HCT116 (cell line): ENCODE data around the gene DIO2. TPM values are rescaled to one million over a fixed set of nuclear protein-coding genes. Genes with fewer than 3 reads are reported as not detected.
A peak's percentile ranks its signal among the peaks of the same experiment; 100 is the strongest.

Experiments
- ATAC-seq: fragments of 200-7000 bp; cut with Tn5 transposase; 2 replicates; pipeline ENCODE4 v1.9.1; 2020; ENCODE audit warnings: mild to moderate bottlenecking, moderate library complexity
- BruUV-seq: library from RNA; stranded (reverse); fragments of 400-500 nt; replicated peaks from 2 replicates; lab custom pipeline; 2021; lab: Mats Ljungman, UMichigan
- CTCF ChIA-PET: fragments of 300-600 bp; sonication (Branson Sonifier 250); formaldehyde crosslinking; loops from one replicate; lab custom pipeline; 2021; ENCODE audit warnings: antibody characterized with exemption; lab: Charles Lee
- POLR2A ChIA-PET: fragments of 300-600, 350-600 bp; sonication (Branson Sonifier 250); formaldehyde crosslinking; loops from one replicate; lab custom pipeline; 2021; ENCODE audit warnings: antibody characterized with exemption; lab: Charles Lee
- RAD21 ChIA-PET, 2 experiments: fragments of 300-600 bp; sonication (Branson Sonifier 250); formaldehyde crosslinking; loops; one replicate each; lab custom pipeline; 2023; ENCODE audit warnings: low total read pairs in 2 of 2; ENCODE audit not compliant: uncharacterized antibody in 2 of 2, unreplicated experiment in 2 of 2, low non-redundant PET in 1 of 2; lab: Charles Lee
- DNase-seq: peaks from one replicate; pipeline ENCODE4 v3.0.0-alpha.2; 2010; ENCODE audit warnings: low read depth, low spot score
- H2AFZ ChIP-seq: fragments of 200-600 bp; shearing (Covaris generic), sonication (generic); 2 replicates; pipeline ENCODE4 v1.6.1; 2017; ENCODE audit warnings: low read depth, mixed run types, mixed read lengths, antibody characterized with exemption, low read length; ENCODE audit not compliant: poor library complexity, severe bottlenecking
- H3K27ac ChIP-seq: 2 replicates; pipeline ENCODE4 v1.5.1; 2012; ENCODE audit warnings: low read depth, low read length
- H3K27me3 ChIP-seq: fragments of 200-600 bp; sonication (generic); 2 replicates; pipeline ENCODE4 v1.6.1; 2016; ENCODE audit warnings: mixed run types, low read length, mixed read lengths; ENCODE audit not compliant: insufficient read depth
- H3K36me3 ChIP-seq, 2 experiments: fragments of 200-500 bp in 1 of 2; fragments of 200-600 bp in 1 of 2; sonication (Bioruptor generic) in 1 of 2; sonication (generic) in 1 of 2; 2 replicates each; pipeline versions ENCODE4 v1.5.1 to v1.6.1; 2014 to 2016; ENCODE audit warnings: low read length in 2 of 2, inconsistent platforms in 1 of 2, mixed read lengths in 1 of 2, mixed run types in 1 of 2; ENCODE audit not compliant: insufficient read depth in 2 of 2, control insufficient read depth in 1 of 2
- H3K4me1 ChIP-seq, 2 experiments: fragments of 200-600 bp in 1 of 2; sonication (generic) in 1 of 2; 2 replicates each; pipeline versions ENCODE4 v1.5.1 to v1.6.1; 2012 to 2017; ENCODE audit warnings: low read length in 2 of 2, inconsistent platforms in 1 of 2, mild to moderate bottlenecking in 1 of 2, mixed read lengths in 1 of 2, mixed run types in 1 of 2, moderate library complexity in 1 of 2; ENCODE audit not compliant: insufficient read depth in 2 of 2, control insufficient read depth in 1 of 2
- H3K4me2 ChIP-seq: fragments of 200-600 bp; sonication (generic); 2 replicates; pipeline ENCODE4 v1.6.1; 2017; ENCODE audit warnings: mixed run types, low read length, mixed read lengths
- H3K4me3 ChIP-seq, 2 experiments: fragments of 200-600 bp in 1 of 2; sonication (generic) in 1 of 2; replicated peaks in 1 of 2; 2 replicates each; pipeline ENCODE4 v1.5.1; 2011 to 2016; ENCODE audit warnings: low read length in 2 of 2, control low read depth in 1 of 2, low read depth in 1 of 2, mild to moderate bottlenecking in 1 of 2, mixed read lengths in 1 of 2, mixed run types in 1 of 2
- H3K79me2 ChIP-seq: fragments of 200-600 bp; sonication (generic); 2 replicates; pipeline ENCODE4 v1.6.1; 2017; ENCODE audit warnings: mild to moderate bottlenecking, mixed run types, low read length, moderate library complexity, mixed read lengths; ENCODE audit not compliant: insufficient read depth
- H3K9ac ChIP-seq: fragments of 200-600 bp; sonication (generic); 2 replicates; pipeline ENCODE4 v1.6.1; 2016; ENCODE audit warnings: low read length, mixed read lengths
- H3K9me2 ChIP-seq: fragments of 200-600 bp; sonication (generic), shearing (Covaris generic); 2 replicates; pipeline ENCODE4 v1.6.1; 2017; ENCODE audit warnings: mixed run types, mild to moderate bottlenecking, moderate library complexity; ENCODE audit not compliant: insufficient read depth
- H3K9me3 ChIP-seq, 2 experiments: fragments of 200-500 bp in 1 of 2; fragments of 200-600 bp in 1 of 2; sonication (Bioruptor generic) in 1 of 2; sonication (generic) in 1 of 2; 2 replicates each; pipeline ENCODE4 v1.6.1; 2014 to 2017; ENCODE audit warnings: low read length in 2 of 2, mixed read lengths in 2 of 2, inconsistent platforms in 1 of 2, low read depth in 1 of 2, mild to moderate bottlenecking in 1 of 2, mixed run types in 1 of 2, moderate library complexity in 1 of 2; ENCODE audit not compliant: control insufficient read depth in 1 of 2, insufficient read depth in 1 of 2
- H4K20me1 ChIP-seq: fragments of 200-600 bp; sonication (generic), shearing (Covaris generic); 2 replicates; pipeline ENCODE4 v1.6.1; 2017; ENCODE audit warnings: mixed run types, mild to moderate bottlenecking, moderate library complexity; ENCODE audit not compliant: insufficient read depth
- CTCF ChIP-seq, 3 experiments: fragments of 200-600 bp in 1 of 3; sonication (generic) in 1 of 3; IDR thresholded peaks in 2 of 3; conservative IDR thresholded peaks in 1 of 3; 2 replicates each; pipeline ENCODE4 v1.5.1; 2012 to 2017; ENCODE audit warnings: low read depth in 2 of 3, low read length in 2 of 3, antibody characterized with exemption in 1 of 3, borderline replicate concordance in 1 of 3, control low read depth in 1 of 3, mild to moderate bottlenecking in 1 of 3, mixed read lengths in 1 of 3, mixed run types in 1 of 3, moderate library complexity in 1 of 3; ENCODE audit not compliant: insufficient read depth in 1 of 3
- REST ChIP-seq: IDR thresholded peaks from 2 replicates; pipeline ENCODE4 v1.6.1; 2012; ENCODE audit warnings: low read depth
- intact Hi-C: fragments of 100-400 bp; cut with micrococcal nuclease; formaldehyde crosslinking; loops from 2 replicates; pipeline ENCODE4 v1.10.0; 2022
- total RNA-seq: library from RNA; stranded (reverse); gene quantifications from one replicate; pipeline ENCODE4 v1.2.1, GENCODE V29; 2021; ENCODE audit not compliant: unreplicated experiment

Gene DIO2
- total RNA-seq, 1 experiment from 2014 or later, result 0.10 TPM

GRCh38 chr14:80202888-80203562 lies 8.3 kb downstream of the DIO2 start:
- Histone ChIP-seq H3K27me3 (no peaks in the 10 kb centered on the region; the same call in 1 of the 2 replicates), H3K4me3 (no peak overlapping the region), H3K79me2 (no peaks in the 10 kb centered on the region), H3K9me2 (no peaks in the 10 kb centered on the region), H3K27ac (no peak overlapping the region), H3K36me3 (no peaks in the 10 kb centered on the region), H3K9me3 (no peaks in the 10 kb centered on the region), H2AFZ (no peak overlapping the region), H3K9ac (no peak overlapping the region), H3K4me1 (no peaks in the 10 kb centered on the region), H3K4me2 (no peak overlapping the region), H4K20me1 (no peaks in the 10 kb centered on the region)
- no TSS peak for BruUV-seq
- POLR2A ChIA-PET, result no interaction called here
- CTCF ChIA-PET, result interaction anchor here (1.0 kb wide), 1 partner anchor 646 kb away, joined by 3 read pairs; no protein-coding TSS in a partner anchor
- RAD21 ChIA-PET, result no interaction called here
- ATAC-seq (peak; percentile 63), DNase-seq (no peak)
- intact Hi-C loops, result no loop called here
- TF ChIP-seq CTCF (IDR thresholded peaks at IDR 0.05 in 2 of 3, conservative IDR thresholded peaks at IDR 0.05 in 1 of 3; ENCODE audit: borderline replicate concordance in 1 of 3, insufficient read depth in 1 of 3, low read depth in 2 of 3, low read length in 2 of 3) (peak in 2 of 3 experiments; percentile 57 to 71; a peak in 4 of 6 replicates), REST (no peak)
- TF ChIP-seq, all 23 proteins: peak for 1
